ENCODE data around the gene ZNF277.

Gene ZNF277

DNA sequence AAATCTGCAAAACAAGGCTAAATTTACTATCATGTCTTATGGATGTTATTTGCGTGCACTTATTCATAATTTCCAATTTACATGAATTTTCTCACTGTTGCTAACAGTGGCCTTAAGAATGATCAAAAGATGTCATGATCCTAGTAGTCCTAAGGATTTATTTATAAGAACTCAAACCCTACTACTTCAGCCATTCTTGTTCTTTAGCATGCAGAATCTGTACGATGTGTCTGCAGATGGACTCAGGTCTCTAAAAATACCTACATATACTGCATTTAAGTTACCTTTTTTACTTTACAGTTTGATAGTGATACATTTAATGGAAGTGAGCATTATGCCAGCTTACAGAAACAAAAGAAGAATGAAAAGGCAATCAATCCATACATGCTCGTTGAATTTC is 91.2 kb downstream of the ZNF277 start:
- POLR2A ChIA-PET: no interaction called here
- no peak for DNase-seq (ENCODE audit: extremely low spot score)
- CTCF ChIA-PET: interaction anchor here (1.6 kb wide), 1 partner anchor 9 kb away, joined by 3 read pairs; no protein-coding TSS in a partner anchor
- TF ChIP-seq, protein P1, sequence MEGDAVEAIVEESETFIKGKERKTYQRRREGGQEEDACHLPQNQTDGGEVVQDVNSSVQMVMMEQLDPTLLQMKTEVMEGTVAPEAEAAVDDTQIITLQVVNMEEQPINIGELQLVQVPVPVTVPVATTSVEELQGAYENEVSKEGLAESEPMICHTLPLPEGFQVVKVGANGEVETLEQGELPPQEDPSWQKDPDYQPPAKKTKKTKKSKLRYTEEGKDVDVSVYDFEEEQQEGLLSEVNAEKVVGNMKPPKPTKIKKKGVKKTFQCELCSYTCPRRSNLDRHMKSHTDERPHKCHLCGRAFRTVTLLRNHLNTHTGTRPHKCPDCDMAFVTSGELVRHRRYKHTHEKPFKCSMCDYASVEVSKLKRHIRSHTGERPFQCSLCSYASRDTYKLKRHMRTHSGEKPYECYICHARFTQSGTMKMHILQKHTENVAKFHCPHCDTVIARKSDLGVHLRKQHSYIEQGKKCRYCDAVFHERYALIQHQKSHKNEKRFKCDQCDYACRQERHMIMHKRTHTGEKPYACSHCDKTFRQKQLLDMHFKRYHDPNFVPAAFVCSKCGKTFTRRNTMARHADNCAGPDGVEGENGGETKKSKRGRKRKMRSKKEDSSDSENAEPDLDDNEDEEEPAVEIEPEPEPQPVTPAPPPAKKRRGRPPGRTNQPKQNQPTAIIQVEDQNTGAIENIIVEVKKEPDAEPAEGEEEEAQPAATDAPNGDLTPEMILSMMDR (IDR thresholded peaks at IDR 0.05; ENCODE audit: control extremely low read depth, extremely low read depth, low read depth, missing control alignments): no peak

DNA sequence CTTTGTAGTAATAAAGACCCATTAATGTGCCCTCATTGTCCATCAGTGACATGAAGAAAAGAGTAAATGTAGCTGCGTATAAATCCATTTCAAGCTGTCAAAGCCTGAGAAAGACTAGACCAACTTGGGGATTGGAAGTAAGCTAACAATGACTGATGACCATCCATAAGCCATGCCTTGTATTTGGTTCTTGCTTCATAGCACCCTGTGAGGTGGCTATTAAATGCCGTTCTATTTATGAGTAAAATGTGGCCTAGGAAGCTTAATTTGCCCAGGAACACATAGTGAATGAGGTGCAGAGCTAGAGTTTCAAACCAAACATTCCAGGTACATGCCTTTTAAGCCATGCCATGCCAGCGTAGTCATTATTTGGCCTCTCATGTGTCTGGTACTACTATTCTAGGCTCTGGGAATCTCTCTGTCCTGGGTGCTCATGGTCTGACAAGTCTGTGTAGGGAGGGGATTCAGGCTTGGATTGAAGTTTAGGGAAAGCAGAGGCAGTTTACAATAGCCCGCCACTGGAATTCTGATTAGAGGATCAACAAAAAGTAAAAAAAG is 92.1 kb downstream of the ZNF277 start:
- CTCF ChIA-PET: no interaction called here
- DNase-seq (ENCODE audit: extremely low spot score): no peak
- TF ChIP-seq, protein P1 (IDR thresholded peaks at IDR 0.05; ENCODE audit: control extremely low read depth, extremely low read depth, low read depth, missing control alignments): no peak
- POLR2A ChIA-PET: no interaction called here

DNA sequence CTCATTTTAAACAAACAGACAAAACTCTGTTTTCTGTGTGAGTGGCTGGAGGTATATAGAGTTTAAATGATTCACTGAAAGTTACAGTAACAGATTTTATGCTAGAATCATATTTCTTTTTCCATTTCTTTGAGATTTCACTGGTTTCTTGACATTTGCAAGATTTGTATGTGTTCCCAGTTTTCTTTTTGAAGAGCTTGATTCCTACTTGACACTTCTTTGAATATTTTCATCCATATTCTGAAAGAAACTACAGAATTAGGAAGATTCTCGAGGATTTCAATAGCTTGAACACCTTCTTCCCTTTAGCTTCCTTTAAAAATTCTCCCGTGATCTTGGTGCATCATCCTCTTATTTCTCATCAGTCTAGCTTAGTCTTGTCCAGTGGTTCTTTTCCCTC is 93.6 kb downstream of the ZNF277 start:
- DNase-seq (ENCODE audit: extremely low spot score): no peak
- TF ChIP-seq, protein P1 (IDR thresholded peaks at IDR 0.05; ENCODE audit: control extremely low read depth, extremely low read depth, low read depth, missing control alignments): no peak
- ChIA-PET POLR2A (no interaction called here), CTCF (no interaction called here)

DNA sequence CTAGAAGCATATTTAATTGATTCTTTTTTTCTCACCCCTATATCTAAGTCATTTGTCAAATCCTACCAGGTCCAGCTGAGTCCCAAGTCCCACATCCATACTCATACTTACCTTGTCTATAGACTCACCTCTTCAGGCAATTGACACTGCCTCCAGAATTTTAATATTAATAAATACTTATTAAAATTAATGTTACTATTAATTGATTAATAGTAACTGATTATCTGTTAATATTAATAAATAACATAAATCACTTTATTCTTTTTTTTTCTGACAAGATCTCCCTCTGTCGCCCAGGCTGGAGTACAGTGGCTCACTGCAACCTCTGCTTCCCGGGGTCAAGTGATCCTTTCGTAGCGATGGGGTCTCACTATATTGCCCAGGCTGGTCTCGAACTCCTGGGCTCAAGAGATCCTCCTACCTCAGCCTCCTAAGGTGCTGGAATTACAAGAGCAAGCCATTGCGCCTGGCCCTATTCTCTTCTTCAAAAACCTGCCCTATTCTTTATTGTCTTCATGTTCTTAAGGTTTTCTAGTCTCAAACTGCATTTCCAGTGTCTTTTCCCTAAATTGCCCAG is 94.4 kb downstream of the ZNF277 start:
- TF ChIP-seq, protein P1 (IDR thresholded peaks at IDR 0.05; ENCODE audit: control extremely low read depth, extremely low read depth, low read depth, missing control alignments): no peak
- DNase-seq (ENCODE audit: extremely low spot score): no peak
- ChIA-PET CTCF (no interaction called here), POLR2A (no interaction called here)

DNA sequence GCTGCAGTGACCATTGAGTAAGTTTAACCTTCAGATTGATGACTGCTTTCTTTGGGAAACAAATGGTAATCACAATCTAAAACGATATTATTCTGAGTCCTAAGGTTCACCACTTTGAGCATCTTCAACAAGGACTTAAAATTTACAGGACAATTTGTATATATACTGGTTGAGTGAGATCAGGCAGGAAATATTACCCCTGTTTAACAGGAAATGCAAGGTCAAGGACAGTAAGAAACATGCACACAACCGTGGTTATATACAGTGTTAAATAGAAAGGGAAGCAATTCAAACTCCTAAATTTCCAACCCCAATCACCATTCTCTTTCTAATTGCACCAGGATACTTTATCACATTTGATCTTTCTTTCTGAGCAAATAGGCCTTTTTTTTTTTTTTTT is 96.1 kb downstream of the ZNF277 start:
- DNase-seq (ENCODE audit: extremely low spot score): no peak
- CTCF ChIA-PET: interaction anchor here (1.0 kb wide), 1 partner anchor 9 kb away, joined by 3 read pairs; no protein-coding TSS in a partner anchor
- TF ChIP-seq, protein P1 (IDR thresholded peaks at IDR 0.05; ENCODE audit: control extremely low read depth, extremely low read depth, low read depth, missing control alignments): no peak
- POLR2A ChIA-PET: interaction anchor here (0.7 kb wide), 1 partner anchor 24 kb away, joined by 4 read pairs; no protein-coding TSS in a partner anchor

DNA sequence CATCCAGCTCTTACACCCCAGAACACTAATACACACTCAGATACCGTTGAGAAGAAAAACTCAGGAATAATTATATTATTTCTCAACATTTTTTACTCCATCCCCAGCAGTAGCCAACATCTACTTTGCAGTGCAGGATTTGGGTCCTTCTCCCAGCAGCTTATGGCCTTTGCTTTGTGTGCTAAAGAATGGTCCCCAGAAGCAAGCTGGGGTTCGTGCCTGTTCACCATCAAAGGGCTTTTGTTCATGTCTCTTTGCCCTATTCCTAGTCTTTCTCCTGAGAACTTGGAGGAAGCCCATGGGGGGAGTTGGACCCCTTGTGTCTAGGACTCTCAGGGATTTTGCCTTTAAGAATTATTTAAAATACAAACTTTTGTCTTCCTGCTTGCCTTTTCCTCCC is 100.4 kb downstream of the ZNF277 start:
- DNase-seq (ENCODE audit: extremely low spot score): no peak
- ChIA-PET CTCF (no interaction called here), POLR2A (no interaction called here)
- TF ChIP-seq, protein P1 (IDR thresholded peaks at IDR 0.05; ENCODE audit: control extremely low read depth, extremely low read depth, low read depth, missing control alignments): no peak

All from GM10248 (cell line).